Keratinocyte (primary cell): ENCODE measurements around the gene COMT. TPM values are rescaled to one million over a fixed set of nuclear protein-coding genes. Genes with fewer than 3 reads are reported as not detected.

Experiments
- DNase-seq: peaks from one replicate; pipeline ENCODE4 v3.0.0-alpha.2; 2011; ENCODE audit warnings: low read depth, missing footprints, low spot score
- FAIRE-seq: peaks from 2 replicates; lab custom pipeline; 2011; peaks lifted over from hg19 to GRCh38; lab: Jason Lieb, UNC
- H2AFZ ChIP-seq: 2 replicates; pipeline ENCODE4 v1.6.0; 2012; ENCODE audit warnings: low read length, control low read depth, inconsistent platforms; ENCODE audit not compliant: control insufficient read depth
- H3K27ac ChIP-seq: 2 replicates; pipeline ENCODE4 v1.5.1; 2011; ENCODE audit warnings: low read length; ENCODE audit not compliant: control insufficient read depth, insufficient read depth
- H3K27me3 ChIP-seq: 3 replicates; pipeline ENCODE4 v1.6.0; 2011; ENCODE audit warnings: low read length; ENCODE audit not compliant: control insufficient read depth, insufficient read depth; ENCODE audit errors: extremely low read depth
- H3K36me3 ChIP-seq, 2 experiments: 2 replicates in 1 of 2; 3 replicates in 1 of 2; pipeline ENCODE4 v1.5.1; 2011; ENCODE audit warnings: low read length in 2 of 2, mild to moderate bottlenecking in 1 of 2; ENCODE audit not compliant: control insufficient read depth in 2 of 2, insufficient read depth in 2 of 2; ENCODE audit errors: extremely low read depth in 1 of 2
- H3K4me1 ChIP-seq: 3 replicates; pipeline ENCODE4 v1.5.1; 2011; ENCODE audit warnings: low read length; ENCODE audit not compliant: control insufficient read depth, insufficient read depth; ENCODE audit errors: extremely low read depth
- H3K4me2 ChIP-seq: 3 replicates; pipeline ENCODE4 v1.6.0; 2011; ENCODE audit warnings: low read depth, low read length; ENCODE audit not compliant: control insufficient read depth, insufficient read depth; ENCODE audit errors: extremely low read depth
- H3K4me3 ChIP-seq, 3 experiments: fragments of 200-600 bp in 1 of 3; sonication (generic) in 1 of 3; 2 replicates in 2 of 3; 3 replicates in 1 of 3; pipeline ENCODE4 v1.5.1; 2011 to 2016; ENCODE audit warnings: low read length in 3 of 3, mild to moderate bottlenecking in 3 of 3, control low read depth in 2 of 3, inconsistent platforms in 1 of 3, low read depth in 1 of 3, mixed read lengths in 1 of 3, mixed run types in 1 of 3, moderate library complexity in 1 of 3; ENCODE audit not compliant: control insufficient read depth in 2 of 3, insufficient read depth in 2 of 3; ENCODE audit errors: extremely low read depth in 1 of 3
- H3K79me2 ChIP-seq: 2 replicates; pipeline ENCODE4 v1.6.0; 2012; ENCODE audit warnings: low read length; ENCODE audit not compliant: control insufficient read depth, insufficient read depth
- H3K9ac ChIP-seq: 3 replicates; pipeline ENCODE4 v1.6.0; 2011; ENCODE audit warnings: low read length; ENCODE audit not compliant: control insufficient read depth, insufficient read depth; ENCODE audit errors: extremely low read depth
- H3K9me1 ChIP-seq: 3 replicates; pipeline ENCODE4 v1.6.0; 2011; ENCODE audit warnings: low read length; ENCODE audit not compliant: control insufficient read depth, insufficient read depth; ENCODE audit errors: extremely low read depth
- H3K9me3 ChIP-seq: 2 replicates; pipeline ENCODE4 v1.5.1; 2012; ENCODE audit warnings: low read depth, low read length; ENCODE audit not compliant: control insufficient read depth
- H4K20me1 ChIP-seq: 3 replicates; pipeline ENCODE4 v1.6.0; 2011; ENCODE audit warnings: low read length; ENCODE audit not compliant: control insufficient read depth, insufficient read depth; ENCODE audit errors: extremely low read depth
- CTCF ChIP-seq, 3 experiments: IDR thresholded peaks in 1 of 3; conservative IDR thresholded peaks in 1 of 3; optimal IDR thresholded peaks in 1 of 3; 2 replicates in 2 of 3; 3 replicates in 1 of 3; pipeline versions ENCODE3 to v1.5.1; 2011; ENCODE audit warnings: low read length in 3 of 3, mild to moderate bottlenecking in 3 of 3, moderate library complexity in 2 of 3, control low read depth in 1 of 3, inconsistent platforms in 1 of 3; ENCODE audit not compliant: insufficient read depth in 2 of 3; ENCODE audit errors: extremely low read depth in 1 of 3
- EZH2 ChIP-seq: IDR thresholded peaks from one replicate; pipeline ENCODE4 v1.6.1; 2012; ENCODE audit warnings: inconsistent platforms, mild to moderate bottlenecking, low read length, moderate library complexity
- dilution Hi-C: fragments of 300-500 bp; cut with MboI; formaldehyde crosslinking; loops from one replicate; pipeline ENCODE4 v1.7.0; 2020; ENCODE audit warnings: low sequenced_read_pairs; ENCODE audit not compliant: extremely low pct_ligation_motif_present
- polyA plus RNA-seq, 5 experiments: library from polyadenylated mRNA; depleted of rRNA in 3 of 5; stranded (reverse) in 3 of 5; stranded (forward) in 1 of 5; unstranded in 1 of 5; fragments of >200 nt; gene quantifications; 1 replicate in 1 of 5; 2 replicates in 3 of 5; 3 replicates in 1 of 5; pipeline versions ENCODE4 v1.2.1 to v1.2.3, GENCODE V29; 2011 to 2012; ENCODE audit warnings: missing spikeins in 2 of 5, low read depth in 1 of 5, low replicate concordance in 1 of 5

COMT gene
- polyA plus RNA-seq, 1 donor (not counting 4 experiments of a cell fraction or from before 2014, with no cell fraction given), result 139 TPM

- Histone ChIP-seq H3K27me3 (no peaks in the 10 kb centered on the region), H2AFZ (no peak overlapping the region), H3K36me3 (peaks cover 0 to 1% of the 10 kb centered on the region in 2 experiments), H3K4me2 (no peak overlapping the region), H4K20me1 (no peaks in the 10 kb centered on the region), H3K9me3 (no peaks in the 10 kb centered on the region), H3K4me1 (no peaks in the 10 kb centered on the region), H3K9ac (no peak overlapping the region), H3K27ac (no peak overlapping the region), H3K9me1 (no peaks in the 10 kb centered on the region), H3K79me2 (no peaks in the 10 kb centered on the region), H3K4me3 (no peak overlapping the region)
- no peak for TF ChIP-seq EZH2
- no peak for TF ChIP-seq CTCF (optimal IDR thresholded peaks at IDR 0.05 in 1 of 3, IDR thresholded peaks at IDR 0.05 in 1 of 3, conservative IDR thresholded peaks at IDR 0.05 in 1 of 3; ENCODE audit: extremely low read depth in 1 of 3, insufficient read depth in 2 of 3, low read length in 3 of 3)
- dilution Hi-C loops, result no loop called here
- FAIRE-seq (no peak), DNase-seq (no peak)
Observed at GRCh38 chr22:19898831-19899567, 42.6 kb upstream of the COMT start.

GRCh38 chr22:19900707-19901436 is 40.7 kb upstream of the COMT start:
- no peak overlapping the region for H3K4me3 ChIP-seq
- H3K36me3 ChIP-seq, result peaks cover 0 to 1% of the 10 kb centered on the region in 2 experiments
- no peak overlapping the region for H3K9ac ChIP-seq
- no peak overlapping the region for H2AFZ ChIP-seq
- TF ChIP-seq CTCF (optimal IDR thresholded peaks at IDR 0.05 in 1 of 3, IDR thresholded peaks at IDR 0.05 in 1 of 3, conservative IDR thresholded peaks at IDR 0.05 in 1 of 3; ENCODE audit: extremely low read depth in 1 of 3, insufficient read depth in 2 of 3, low read length in 3 of 3), result no peak
- no peak for TF ChIP-seq EZH2
- dilution Hi-C loops, result no loop called here
- no peaks in the 10 kb centered on the region for H3K79me2 ChIP-seq
- no peak for DNase-seq
- H4K20me1 ChIP-seq, result no peaks in the 10 kb centered on the region
- H3K27ac ChIP-seq, result no peak overlapping the region
- H3K9me1 ChIP-seq, result no peaks in the 10 kb centered on the region
- H3K9me3 ChIP-seq, result no peaks in the 10 kb centered on the region
- no peak overlapping the region for H3K4me2 ChIP-seq
- no peaks in the 10 kb centered on the region for H3K4me1 ChIP-seq
- no peak for FAIRE-seq
- no peaks in the 10 kb centered on the region for H3K27me3 ChIP-seq
